Endothelial cell of umbilical vein (primary cell): ENCODE results near the gene OPRL1. TPM values are rescaled to one million over a fixed set of nuclear protein-coding genes. Genes with fewer than 3 reads are reported as not detected.

ENCODE experiments used
- BruUV-seq: library from RNA; stranded (reverse); fragments of 400-500 nt; replicated peaks from 2 replicates; lab custom pipeline; 2021; lab: Mats Ljungman, UMichigan
- CTCF ChIA-PET: fragments of 300-600, 350-600 bp; sonication (Branson Sonifier 250); formaldehyde crosslinking; loops from one replicate; lab custom pipeline; 2021; ENCODE audit warnings: antibody characterized with exemption, inconsistent platforms; lab: Charles Lee
- POLR2A ChIA-PET: fragments of 300-600, 350-600 bp; sonication (Branson Sonifier 250); formaldehyde crosslinking; loops from one replicate; lab custom pipeline; 2021; ENCODE audit warnings: antibody characterized with exemption, inconsistent platforms; lab: Charles Lee
- DNase-seq: peaks from one replicate; pipeline ENCODE4 v3.0.0-alpha.2; 2011; ENCODE audit warnings: low read depth, low spot score
- FAIRE-seq: peaks from 2 replicates; lab custom pipeline; 2011; peaks lifted over from hg19 to GRCh38; lab: Jason Lieb, UNC
- H2AFZ ChIP-seq: 2 replicates; pipeline ENCODE4 v1.6.0; 2012; ENCODE audit warnings: low read depth, low read length, control low read depth, inconsistent platforms
- H3K27ac ChIP-seq: 2 replicates; pipeline ENCODE4 v1.5.1; 2011; ENCODE audit warnings: low read depth, mild to moderate bottlenecking, control low read depth, low read length, moderate library complexity; ENCODE audit not compliant: insufficient read depth
- H3K27me3 ChIP-seq, 2 experiments: 2 replicates each; pipeline versions ENCODE4 v1.6.0 to v1.6.1; 2011; ENCODE audit warnings: low read length in 2 of 2, mixed read lengths in 1 of 2; ENCODE audit not compliant: control insufficient read depth in 2 of 2, insufficient read depth in 2 of 2
- H3K36me3 ChIP-seq, 2 experiments: 2 replicates in 1 of 2; 3 replicates in 1 of 2; pipeline ENCODE4 v1.5.1; 2011; ENCODE audit warnings: low read length in 2 of 2, mild to moderate bottlenecking in 1 of 2, moderate library complexity in 1 of 2; ENCODE audit not compliant: control insufficient read depth in 2 of 2, insufficient read depth in 2 of 2; ENCODE audit errors: extremely low read depth in 1 of 2
- H3K4me1 ChIP-seq: 3 replicates; pipeline ENCODE4 v1.5.1; 2011; ENCODE audit warnings: mild to moderate bottlenecking, low read length; ENCODE audit not compliant: control insufficient read depth, insufficient read depth; ENCODE audit errors: extremely low read depth
- H3K4me2 ChIP-seq: 2 replicates; pipeline ENCODE4 v1.6.1; 2011; ENCODE audit warnings: low read length, control low read depth, mixed read lengths; ENCODE audit not compliant: insufficient read depth
- H3K4me3 ChIP-seq, 3 experiments: fragments of 200-600 bp in 1 of 3; sonication (generic), shearing (Covaris generic) in 1 of 3; replicated peaks in 1 of 3; 2 replicates each; pipeline ENCODE4 v1.5.1; 2011 to 2016; ENCODE audit warnings: control low read depth in 3 of 3, low read length in 3 of 3, mild to moderate bottlenecking in 2 of 3, inconsistent platforms in 1 of 3, low read depth in 1 of 3, moderate library complexity in 1 of 3; ENCODE audit not compliant: insufficient read depth in 1 of 3
- H3K79me2 ChIP-seq: 2 replicates; pipeline ENCODE4 v1.6.0; 2012; ENCODE audit warnings: low read length, inconsistent platforms; ENCODE audit not compliant: control insufficient read depth, insufficient read depth
- H3K9ac ChIP-seq: replicated peaks from 2 replicates; pipeline ENCODE3; 2011; ENCODE audit warnings: low read length, control low read depth; ENCODE audit not compliant: insufficient read depth; ENCODE audit errors: extremely low read depth
- H3K9me1 ChIP-seq: replicated peaks from 3 replicates; pipeline ENCODE4 v1.6.0; 2011; ENCODE audit warnings: mild to moderate bottlenecking, low read length; ENCODE audit not compliant: control insufficient read depth, insufficient read depth; ENCODE audit errors: extremely low read depth
- H3K9me3 ChIP-seq: replicated peaks from 2 replicates; pipeline ENCODE4 v1.5.1; 2012; ENCODE audit warnings: low read length, inconsistent platforms; ENCODE audit not compliant: control insufficient read depth, insufficient read depth
- H4K20me1 ChIP-seq: replicated peaks from 2 replicates; pipeline ENCODE3; 2011; ENCODE audit warnings: mild to moderate bottlenecking, low read length; ENCODE audit not compliant: control insufficient read depth, insufficient read depth; ENCODE audit errors: extremely low read depth
- EZH2 ChIP-seq: IDR thresholded peaks from 2 replicates; pipeline ENCODE4 v1.6.1; 2012; ENCODE audit warnings: borderline replicate concordance, low read depth, mild to moderate bottlenecking, moderate library complexity, low read length, inconsistent platforms; ENCODE audit not compliant: severe bottlenecking
- FOS ChIP-seq: IDR thresholded peaks from 2 replicates; pipeline ENCODE4 v1.6.1; 2011; ENCODE audit warnings: mild to moderate bottlenecking, low read length, moderate library complexity, borderline replicate concordance; ENCODE audit not compliant: insufficient read depth
- GATA2 ChIP-seq: IDR thresholded peaks from 2 replicates; pipeline ENCODE4 v1.7.0; 2011; ENCODE audit warnings: low read depth, mild to moderate bottlenecking, moderate library complexity, mixed read lengths, low read length; ENCODE audit not compliant: insufficient read length, insufficient read depth
- JUN ChIP-seq: IDR thresholded peaks from 2 replicates; pipeline ENCODE4 v1.6.1; 2011; ENCODE audit warnings: borderline replicate concordance, low read depth; ENCODE audit not compliant: insufficient read length, insufficient read depth
- MAX ChIP-seq: IDR thresholded peaks from 2 replicates; pipeline ENCODE4 v1.6.1; 2011; ENCODE audit not compliant: insufficient read depth, insufficient read length
- MYC ChIP-seq: IDR thresholded peaks from one replicate; pipeline ENCODE4 v1.6.1; 2011; ENCODE audit warnings: mild to moderate bottlenecking, low read depth, low read length
- POLR2A ChIP-seq: IDR thresholded peaks from 2 replicates; pipeline ENCODE4 v1.6.1; 2012; ENCODE audit warnings: low read depth, mild to moderate bottlenecking, control low read depth, low read length
- POLR2AphosphoS5 ChIP-seq: IDR thresholded peaks from 2 replicates; pipeline ENCODE4 v1.6.1; 2012; ENCODE audit warnings: low read depth, mild to moderate bottlenecking, control low read depth, low read length, moderate library complexity; ENCODE audit not compliant: insufficient read depth
- dilution Hi-C: fragments of 300-500 bp; cut with MboI; formaldehyde crosslinking; loops from one replicate; pipeline ENCODE4 v1.15.0; 2019; ENCODE audit warnings: low sequenced_read_pairs; ENCODE audit not compliant: extremely low pct_ligation_motif_present
- intact Hi-C: fragments of 100-400 bp; cut with micrococcal nuclease; formaldehyde crosslinking; loops from one replicate; pipeline ENCODE4 v1.10.0; 2022
- polyA plus RNA-seq, 4 experiments: library from polyadenylated mRNA; depleted of rRNA in 3 of 4; stranded (reverse) in 3 of 4; unstranded in 1 of 4; fragments of >200 nt; gene quantifications; 2 replicates each; pipeline versions ENCODE4 v1.2.1 to v1.2.3, GENCODE V29; 2011 to 2012; ENCODE audit warnings: missing spikeins in 1 of 4
- total RNA-seq: library from RNA; stranded (reverse); gene quantifications from 2 replicates; pipeline ENCODE4 v1.2.3, GENCODE V29; 2021
- TF ChIP-seq, protein P1 (sequence below), 2 donors: IDR thresholded peaks; 1 replicate in 1 of 2; 2 replicates in 1 of 2; pipeline ENCODE4 v1.5.1; 2011; ENCODE audit warnings: low read length in 2 of 2, mild to moderate bottlenecking in 2 of 2, moderate library complexity in 2 of 2, control low read depth in 1 of 2, inconsistent platforms in 1 of 2, low read depth in 1 of 2; ENCODE audit not compliant: insufficient read depth in 1 of 2; ENCODE audit errors: extremely low read depth in 1 of 2

The OPRL1 gene
- total and polyA plus RNA-seq, 2 donors (not counting 3 experiments of a cell fraction or from before 2014, with no cell fraction given): 1.9 to 2.0 TPM

- Histone ChIP-seq H3K9me3 (no peaks in the 10 kb centered on the region), H3K27ac (no peak overlapping the region), H3K4me1 (no peaks in the 10 kb centered on the region), H3K36me3 (no peaks in the 10 kb centered on the region), H3K4me3 (no peak overlapping the region), H3K9me1 (no peaks in the 10 kb centered on the region), H2AFZ (no peak overlapping the region), H4K20me1 (no peaks in the 10 kb centered on the region), H3K27me3 (peaks cover 16% of the 10 kb centered on the region in 2 experiments), H3K9ac (no peak overlapping the region), H3K79me2 (no peaks in the 10 kb centered on the region), H3K4me2 (no peak overlapping the region)
- BruUV-seq: no TSS peak
- TF ChIP-seq, protein P1, sequence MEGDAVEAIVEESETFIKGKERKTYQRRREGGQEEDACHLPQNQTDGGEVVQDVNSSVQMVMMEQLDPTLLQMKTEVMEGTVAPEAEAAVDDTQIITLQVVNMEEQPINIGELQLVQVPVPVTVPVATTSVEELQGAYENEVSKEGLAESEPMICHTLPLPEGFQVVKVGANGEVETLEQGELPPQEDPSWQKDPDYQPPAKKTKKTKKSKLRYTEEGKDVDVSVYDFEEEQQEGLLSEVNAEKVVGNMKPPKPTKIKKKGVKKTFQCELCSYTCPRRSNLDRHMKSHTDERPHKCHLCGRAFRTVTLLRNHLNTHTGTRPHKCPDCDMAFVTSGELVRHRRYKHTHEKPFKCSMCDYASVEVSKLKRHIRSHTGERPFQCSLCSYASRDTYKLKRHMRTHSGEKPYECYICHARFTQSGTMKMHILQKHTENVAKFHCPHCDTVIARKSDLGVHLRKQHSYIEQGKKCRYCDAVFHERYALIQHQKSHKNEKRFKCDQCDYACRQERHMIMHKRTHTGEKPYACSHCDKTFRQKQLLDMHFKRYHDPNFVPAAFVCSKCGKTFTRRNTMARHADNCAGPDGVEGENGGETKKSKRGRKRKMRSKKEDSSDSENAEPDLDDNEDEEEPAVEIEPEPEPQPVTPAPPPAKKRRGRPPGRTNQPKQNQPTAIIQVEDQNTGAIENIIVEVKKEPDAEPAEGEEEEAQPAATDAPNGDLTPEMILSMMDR (IDR thresholded peaks at IDR 0.05; ENCODE audit: extremely low read depth in 1 of 2, insufficient read depth in 1 of 2, low read depth in 1 of 2, low read length in 2 of 2): no peak
- no peak for TF ChIP-seq JUN
- TF ChIP-seq POLR2A: no peak
- TF ChIP-seq MAX: no peak
- TF ChIP-seq EZH2: no peak
- TF ChIP-seq FOS: no peak
- no peak for TF ChIP-seq POLR2AphosphoS5
- TF ChIP-seq GATA2: no peak
- TF ChIP-seq MYC: no peak
- POLR2A ChIA-PET: no interaction called here
- DNase-seq: no peak
- dilution Hi-C loops (no loop called here), intact Hi-C loops (no loop called here)
- FAIRE-seq: no peak
- CTCF ChIA-PET: interaction anchor here (2.0 kb wide), 1 partner anchor 22 kb away, joined by 6 read pairs; no protein-coding TSS in a partner anchor
Measured at GRCh38 chr20:64105846-64106434, 26.1 kb downstream of the OPRL1 start.
